HG03095 (cell line): ENCODE data around the gene ADAMTSL3.
"Not testable (repeated sequence)": the region's sequence is repeated elsewhere in the genome, so short reads cannot be mapped to it uniquely, and the experiment has no call there.

Experiments
- ATAC-seq: cut with Tn5 transposase; IDR thresholded peaks from one replicate; pipeline ENCODE4 v1.9.1; 2021; ENCODE audit warnings: moderate library complexity; ENCODE audit not compliant: unreplicated experiment

ADAMTSL3 gene

GRCh38 chr15:83739629-83740028 is 85.7 kb downstream of the ADAMTSL3 start:
- no peak for ATAC-seq

- ATAC-seq = no peak
Measured at GRCh38 chr15:83745771-83746170, 91.8 kb downstream of the ADAMTSL3 start.

- no peak for ATAC-seq
Measured at GRCh38 chr15:83746231-83746630, 92.3 kb downstream of the ADAMTSL3 start.

- no peak for ATAC-seq
Measured at GRCh38 chr15:83747050-83747717, 93.3 kb downstream of the ADAMTSL3 start.

- ATAC-seq = no peak
Measured at GRCh38 chr15:83747718-83748110, 93.8 kb downstream of the ADAMTSL3 start.

GRCh38 chr15:83753872-83754493 is 100.1 kb downstream of the ADAMTSL3 start:
- no peak for ATAC-seq

GRCh38 chr15:83757291-83757690 is 103.4 kb downstream of the ADAMTSL3 start:
- not testable (repeated sequence) for ATAC-seq

- ATAC-seq = no peak
Measured at GRCh38 chr15:83762367-83762766, 108.4 kb downstream of the ADAMTSL3 start.

GRCh38 chr15:83764201-83764838 is 110.4 kb downstream of the ADAMTSL3 start:
- no peak for ATAC-seq

- no peak for ATAC-seq
Measured at GRCh38 chr15:83766339-83766738, 112.4 kb downstream of the ADAMTSL3 start.

GRCh38 chr15:83767741-83768140 is 113.8 kb downstream of the ADAMTSL3 start:
- no peak for ATAC-seq

- no peak for ATAC-seq
Measured at GRCh38 chr15:83769411-83769999, 115.6 kb downstream of the ADAMTSL3 start.

- no peak for ATAC-seq
Measured at GRCh38 chr15:83775738-83776137, 121.8 kb downstream of the ADAMTSL3 start.

- ATAC-seq = no peak
Measured at GRCh38 chr15:83776986-83777385, 123.1 kb downstream of the ADAMTSL3 start.

- ATAC-seq = no peak
Measured at GRCh38 chr15:83783227-83783626, 129.3 kb downstream of the ADAMTSL3 start.

- no peak for ATAC-seq
Measured at GRCh38 chr15:83784975-83785374, 131.1 kb downstream of the ADAMTSL3 start.

GRCh38 chr15:83786336-83786735 is 132.4 kb downstream of the ADAMTSL3 start:
- no peak for ATAC-seq

GRCh38 chr15:83793069-83793468 is 139.1 kb downstream of the ADAMTSL3 start:
- ATAC-seq = no peak

- ATAC-seq = no peak
Measured at GRCh38 chr15:83794209-83794608, 140.3 kb downstream of the ADAMTSL3 start.

- ATAC-seq = no peak
Measured at GRCh38 chr15:83809345-83809744, 155.4 kb downstream of the ADAMTSL3 start.

- ATAC-seq = no peak
Measured at GRCh38 chr15:83810110-83810509, 156.2 kb downstream of the ADAMTSL3 start.

GRCh38 chr15:83813682-83814081 is 159.8 kb downstream of the ADAMTSL3 start:
- ATAC-seq = no peak
